ENCODE measurements around the gene JAZF1.

The JAZF1 gene

DNA sequence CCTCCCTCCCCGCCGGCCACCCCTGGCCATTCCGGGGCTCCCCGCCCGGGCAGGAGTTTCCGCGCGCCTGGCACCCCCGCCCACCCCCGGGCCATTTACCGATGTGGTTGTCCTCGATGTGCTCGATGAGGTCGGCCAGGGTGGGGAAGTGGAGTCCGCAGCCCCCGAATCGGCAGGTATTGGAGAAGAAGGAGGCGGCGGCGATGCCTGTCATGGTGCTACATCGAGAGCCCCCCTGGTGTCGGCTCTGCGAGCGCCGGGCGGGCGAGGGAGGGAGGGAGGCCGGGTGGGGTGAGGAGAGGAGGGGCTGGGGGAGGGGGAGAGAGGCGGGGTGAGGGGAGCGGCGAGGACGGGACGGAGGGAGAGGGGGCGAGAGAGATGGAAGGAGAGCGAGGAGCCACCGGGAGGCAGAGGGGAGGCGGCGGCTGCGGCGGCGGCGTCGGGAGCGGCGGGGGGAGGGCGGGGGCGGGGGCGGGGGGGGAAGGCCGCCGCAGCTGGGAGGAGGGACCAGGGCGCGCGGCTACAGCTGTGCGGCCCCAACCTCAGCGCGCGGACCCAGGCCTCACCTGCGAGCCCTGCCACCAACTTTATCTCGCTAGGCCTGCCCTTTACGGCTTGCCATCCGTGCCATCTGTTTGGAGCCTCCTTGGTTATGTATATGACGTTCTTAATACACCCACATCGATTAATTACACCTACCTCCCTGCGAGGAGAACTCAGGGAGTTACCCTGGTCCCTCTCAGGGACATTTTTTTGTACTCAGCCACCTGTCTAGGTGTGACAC is at the start of gene JAZF1:
Gene JAZF1, minus strand, starts transcription at position 432 of the 784 bp plus-strand sequence.
- DNase-seq (ENCODE audit: low read depth in 2 of 2, low spot score in 1 of 2), result peak in 1 of 2 donors; percentile 19

DNA sequence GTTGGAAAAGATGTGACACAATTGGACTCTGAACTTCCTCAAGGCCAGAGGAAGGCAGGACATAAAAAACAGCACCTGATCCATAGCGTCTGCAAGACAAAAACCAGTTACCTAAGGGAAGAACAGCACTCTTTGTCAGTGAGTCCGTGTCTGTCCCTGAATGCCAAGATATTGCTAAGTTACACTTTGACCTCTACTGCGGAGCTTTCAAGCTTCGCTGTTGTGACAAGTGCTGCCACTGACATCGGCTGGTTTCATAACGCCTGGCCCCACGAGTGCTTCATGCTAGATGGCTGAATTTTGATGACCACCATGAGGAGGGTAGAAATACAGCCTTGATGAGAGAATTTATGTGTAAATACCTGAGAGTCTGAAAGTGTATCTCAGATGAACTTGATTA is 49.7 kb upstream of the JAZF1 start:
- DNase-seq (ENCODE audit: low read depth in 2 of 2, low spot score in 1 of 2), result no peak

DNA sequence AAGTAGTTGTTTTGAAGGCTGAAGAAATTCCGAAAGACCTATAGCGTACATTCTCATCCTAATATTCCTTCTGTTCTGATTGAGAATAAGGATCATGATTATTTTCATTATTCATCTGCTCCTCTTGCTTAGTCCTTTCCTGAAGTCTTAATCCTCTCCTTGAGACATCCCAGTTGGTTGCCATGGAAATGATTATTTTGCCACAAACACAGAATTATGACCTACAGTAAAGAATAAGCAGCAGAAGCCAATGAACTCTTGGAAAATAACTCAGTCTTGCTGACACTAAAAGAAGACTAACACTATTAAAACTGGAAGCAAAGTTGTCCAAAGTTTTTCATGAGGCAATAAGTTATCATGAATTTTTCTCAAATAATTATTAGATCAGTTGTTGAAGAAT is 47.8 kb upstream of the JAZF1 start:
- DNase-seq (ENCODE audit: low read depth in 2 of 2, low spot score in 1 of 2), result no peak

DNA sequence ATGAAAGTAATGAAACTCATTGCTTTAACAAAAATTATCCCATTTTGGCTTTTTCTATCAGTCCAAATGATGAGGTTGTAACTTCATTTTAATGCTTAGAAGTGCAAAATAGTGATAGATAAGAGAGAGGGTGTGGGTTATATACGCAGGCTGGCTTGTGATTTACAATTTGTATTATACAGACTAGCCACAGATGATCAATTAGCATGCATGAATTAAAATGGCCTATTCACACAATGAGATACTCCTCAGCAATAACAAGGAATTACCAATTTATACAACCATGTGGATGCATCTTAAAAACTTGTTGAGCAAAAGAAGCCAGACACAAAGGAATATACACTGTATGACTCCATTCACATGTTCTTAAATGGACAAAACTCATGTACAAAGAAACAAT is 45.4 kb upstream of the JAZF1 start:
- no peak for DNase-seq (ENCODE audit: low read depth in 2 of 2, low spot score in 1 of 2)

DNA sequence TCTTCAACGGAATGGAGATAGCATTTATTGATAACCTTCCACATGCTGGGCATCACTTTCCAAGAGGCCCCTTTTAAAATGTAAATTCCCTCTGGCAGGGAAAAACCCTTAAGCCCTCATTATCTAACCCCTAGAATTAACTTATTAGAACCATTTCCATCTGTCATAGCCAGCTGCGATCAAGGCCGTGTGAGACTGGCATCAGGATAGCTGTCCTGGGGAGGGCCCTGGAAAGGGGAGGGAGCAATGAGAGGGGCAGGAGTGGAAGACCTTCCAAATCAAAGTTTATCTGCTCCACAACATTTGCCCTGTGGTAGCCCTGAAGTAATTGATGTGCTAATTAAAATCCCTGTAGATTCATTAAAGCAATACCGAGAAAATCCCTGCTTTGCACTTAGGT is 45.0 kb upstream of the JAZF1 start:
- DNase-seq (ENCODE audit: low read depth in 2 of 2, low spot score in 1 of 2), result no peak

DNA sequence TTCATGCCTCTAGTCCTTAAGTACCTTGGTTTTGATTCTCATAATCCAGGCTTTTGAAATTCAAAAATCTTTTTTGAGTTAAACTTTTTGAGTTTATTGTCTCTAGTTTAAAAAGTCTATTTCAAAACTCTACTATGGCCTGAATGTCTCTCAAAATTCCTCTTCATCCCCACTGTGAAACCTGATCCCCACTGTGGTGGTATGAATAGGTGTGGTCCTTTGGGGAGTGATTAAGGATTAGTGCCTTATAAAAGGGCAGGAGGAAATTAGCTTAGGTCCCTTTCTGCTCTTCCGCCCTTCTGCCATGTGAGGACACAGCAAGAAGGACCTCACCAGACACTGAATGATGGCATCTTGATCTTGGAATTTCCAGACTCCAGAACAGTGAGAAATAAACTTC is 44.1 kb upstream of the JAZF1 start:
- DNase-seq (ENCODE audit: low read depth in 2 of 2, low spot score in 1 of 2), result no peak

DNA sequence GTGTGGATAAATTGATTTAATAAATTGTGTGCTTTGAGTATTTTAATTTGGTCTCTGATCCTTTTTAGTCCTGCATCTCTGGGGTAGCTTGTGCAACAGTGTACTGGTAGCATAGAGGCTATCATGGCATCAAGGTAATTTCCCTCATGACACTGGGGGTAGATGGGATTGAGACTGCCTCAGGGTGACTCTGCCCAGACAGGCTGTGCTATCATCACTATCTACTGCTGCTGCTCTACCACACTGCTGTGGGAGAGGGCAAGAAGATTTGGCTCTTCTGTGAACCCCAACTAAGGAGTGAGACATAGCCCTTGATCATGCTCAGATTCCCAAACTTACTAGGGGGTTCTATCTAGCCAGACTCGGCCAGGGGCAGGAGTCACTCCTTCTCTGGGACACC is 43.6 kb upstream of the JAZF1 start:
- DNase-seq (ENCODE audit: low read depth in 2 of 2, low spot score in 1 of 2), result no peak

DNA sequence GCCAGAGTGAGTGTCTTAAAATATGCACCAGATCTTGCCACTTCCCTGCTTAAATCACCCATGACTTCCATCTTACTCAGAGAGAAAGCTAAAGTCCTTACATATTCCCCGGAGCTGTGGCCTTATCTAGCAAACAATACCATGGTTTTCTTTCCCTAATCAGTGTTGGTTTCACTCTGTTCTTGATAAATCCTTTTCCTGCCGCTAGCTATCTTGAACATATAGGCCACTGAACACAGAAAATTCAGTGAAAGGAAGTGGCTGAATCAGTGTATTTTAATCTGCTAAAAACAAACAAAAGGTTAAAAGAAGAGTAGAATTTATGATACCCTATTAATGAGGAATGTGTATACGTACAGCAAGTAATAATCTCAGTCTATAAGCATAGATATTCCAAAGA is 42.0 kb upstream of the JAZF1 start:
- no peak for DNase-seq (ENCODE audit: low read depth in 2 of 2, low spot score in 1 of 2)

DNA sequence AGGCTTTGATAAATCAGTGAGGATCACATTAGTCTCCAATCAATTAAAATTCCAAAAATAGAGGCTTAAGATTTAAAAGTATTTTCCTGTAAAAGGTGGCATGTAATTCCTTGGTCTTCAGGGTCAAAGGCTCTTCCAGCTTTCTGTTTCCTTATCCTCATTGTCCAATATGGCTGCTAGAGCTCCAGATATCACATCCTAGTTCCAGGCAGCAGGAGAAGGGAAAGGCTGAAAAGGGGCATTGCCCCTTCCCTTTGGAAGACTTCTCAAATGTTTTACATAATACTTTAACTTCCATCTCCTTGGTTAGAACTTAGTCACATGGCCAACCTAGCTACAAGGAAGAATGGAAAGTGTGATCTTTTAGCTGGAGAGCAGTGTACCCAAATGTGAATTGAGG is 39.2 kb upstream of the JAZF1 start:
- DNase-seq (ENCODE audit: low read depth in 2 of 2, low spot score in 1 of 2), result no peak

DNA sequence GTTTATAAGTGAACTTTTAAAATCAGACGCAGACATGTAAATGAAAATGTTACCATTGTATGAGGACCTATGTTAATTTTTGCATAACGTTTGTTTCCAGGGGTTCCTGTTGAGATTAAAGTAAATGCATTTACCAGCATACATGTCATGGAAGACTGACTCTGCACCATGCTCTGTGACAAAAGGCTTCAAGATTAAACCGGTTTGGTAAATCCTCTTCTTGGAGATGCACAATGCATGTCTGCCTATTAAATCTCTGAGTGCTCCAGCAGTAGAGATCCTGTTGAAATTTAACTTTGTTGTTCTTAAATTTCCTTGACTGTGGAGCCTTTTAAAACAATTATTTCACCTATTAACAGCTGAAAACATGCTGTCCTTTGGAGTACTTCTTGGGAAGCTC is 36.5 kb upstream of the JAZF1 start:
- DNase-seq (ENCODE audit: low read depth in 2 of 2, low spot score in 1 of 2), result no peak

DNA sequence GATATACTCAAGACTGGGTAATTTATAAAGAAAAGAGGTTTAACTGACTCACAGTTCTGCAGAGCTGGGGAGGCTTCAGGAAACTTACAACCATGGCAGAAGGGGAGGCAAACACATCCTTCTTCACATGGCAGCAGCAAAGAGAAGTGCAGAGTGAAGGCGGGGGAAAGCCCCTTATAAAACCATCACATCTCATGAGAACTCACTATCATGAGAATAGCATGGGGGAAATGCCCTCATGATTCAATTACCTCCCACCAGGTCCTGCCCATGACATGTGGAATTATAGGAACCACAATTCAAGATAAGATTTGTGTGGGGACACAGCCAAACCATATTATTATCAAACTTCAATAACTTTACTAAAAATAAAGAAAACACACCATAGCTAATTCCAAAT is 30.4 kb upstream of the JAZF1 start:
- DNase-seq (ENCODE audit: low read depth in 2 of 2, low spot score in 1 of 2), result no peak

DNA sequence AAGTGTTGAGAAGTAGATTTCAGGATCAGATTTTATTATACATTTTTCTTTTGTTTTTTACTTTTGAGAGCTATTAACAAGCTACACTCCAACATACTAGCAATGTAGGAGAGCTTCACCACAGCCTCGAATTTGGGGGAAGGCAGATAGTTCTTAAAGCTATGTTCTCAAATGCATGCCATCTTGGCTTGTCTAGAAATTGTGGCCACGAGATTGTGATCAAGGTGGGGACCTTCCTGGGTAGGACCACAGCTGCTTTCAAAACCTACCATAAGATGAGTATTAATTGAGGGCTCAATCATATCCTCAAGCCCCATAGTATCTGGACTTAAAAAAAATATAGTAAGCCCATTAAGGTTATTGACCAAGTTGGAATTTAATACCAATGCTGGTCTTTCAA is 27.9 kb upstream of the JAZF1 start:
- no peak for DNase-seq (ENCODE audit: low read depth in 2 of 2, low spot score in 1 of 2)

DNA sequence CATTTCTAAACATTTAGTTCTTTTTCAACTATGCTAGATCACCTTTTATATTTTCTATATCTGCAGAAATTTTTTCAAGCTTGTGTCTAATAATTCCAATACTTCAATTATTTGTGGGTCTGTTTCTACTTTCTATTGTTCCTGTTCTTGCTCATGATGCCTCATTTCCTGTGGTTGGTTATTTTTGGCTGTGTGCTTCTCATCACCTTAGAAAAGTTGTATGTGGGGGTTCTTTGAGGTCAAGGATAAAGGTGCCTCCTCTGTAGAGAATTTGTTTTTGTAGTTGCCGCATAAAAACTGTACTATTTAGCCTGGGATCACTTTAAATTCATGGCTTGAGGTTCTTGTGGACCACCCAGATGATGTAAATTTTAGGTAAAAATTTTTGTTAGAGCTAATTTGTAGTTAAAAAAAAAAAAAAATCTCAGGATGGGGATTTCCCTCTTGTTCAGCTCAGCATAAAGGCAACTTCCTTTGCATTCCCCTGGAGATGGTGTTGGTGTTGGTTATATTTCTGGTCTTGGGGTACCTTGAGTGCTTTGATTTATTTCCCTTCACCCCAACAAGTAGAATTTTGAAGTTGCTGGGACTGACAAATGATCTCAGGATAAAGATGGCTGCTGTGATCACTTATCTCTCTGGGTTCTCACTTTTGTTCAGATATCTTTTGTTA is 27.0 kb upstream of the JAZF1 start:
- DNase-seq (ENCODE audit: low read depth in 2 of 2, low spot score in 1 of 2), result no peak

DNA sequence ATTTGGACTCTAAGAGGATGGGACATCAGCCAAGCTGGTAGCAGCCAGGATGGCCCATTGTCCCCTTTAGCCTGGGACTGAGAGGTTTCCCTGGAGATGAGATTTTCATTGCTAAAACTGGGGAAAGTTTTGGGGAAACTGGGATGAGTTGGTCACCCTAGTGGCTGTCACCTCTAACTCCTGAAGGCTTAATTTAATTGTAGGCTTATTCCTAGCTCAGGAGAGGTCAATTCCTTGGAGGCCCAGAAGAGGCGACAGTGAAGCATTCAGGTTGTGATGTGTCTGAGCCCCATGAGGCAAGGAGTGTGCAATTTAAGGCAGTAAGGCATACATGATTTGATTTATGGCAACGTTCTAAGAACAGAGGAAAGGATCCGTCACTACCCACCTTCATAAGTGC is 24.9 kb upstream of the JAZF1 start:
- no peak for DNase-seq (ENCODE audit: low read depth in 2 of 2, low spot score in 1 of 2)

DNA sequence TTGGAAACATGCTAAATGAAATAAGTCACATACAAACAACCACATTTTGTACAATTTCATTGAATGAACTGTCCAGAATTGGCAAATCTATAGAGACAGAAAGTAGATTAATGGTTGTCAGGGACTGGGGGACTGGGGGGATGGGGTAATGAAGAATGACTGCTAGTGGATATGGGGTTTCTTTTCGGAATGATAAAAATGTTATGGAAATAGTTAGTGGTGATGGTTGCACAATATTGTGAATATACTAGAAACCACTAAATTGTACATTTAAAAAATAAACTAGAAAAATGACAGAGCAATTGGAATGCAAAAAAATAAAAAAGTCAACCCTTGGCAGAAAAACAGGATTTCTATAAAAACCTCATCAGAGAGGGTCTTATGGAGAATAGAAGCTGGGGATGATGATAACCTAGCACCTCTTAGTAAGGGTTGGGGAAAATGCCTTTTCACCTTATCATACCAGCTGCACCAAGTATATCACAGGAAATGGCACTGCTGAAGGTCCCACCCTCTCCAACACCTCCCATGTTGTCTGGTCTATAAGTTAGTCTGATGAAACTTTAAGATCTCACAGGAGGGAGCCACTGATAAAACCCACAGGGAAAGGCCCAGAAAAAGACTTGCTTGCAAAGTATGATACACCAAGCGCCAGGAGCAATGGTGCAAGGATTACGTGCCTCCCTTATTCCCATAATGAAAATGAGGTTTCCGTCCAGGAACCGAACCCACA is 23.1 kb upstream of the JAZF1 start:
- no peak for DNase-seq (ENCODE audit: low read depth in 2 of 2, low spot score in 1 of 2)

DNA sequence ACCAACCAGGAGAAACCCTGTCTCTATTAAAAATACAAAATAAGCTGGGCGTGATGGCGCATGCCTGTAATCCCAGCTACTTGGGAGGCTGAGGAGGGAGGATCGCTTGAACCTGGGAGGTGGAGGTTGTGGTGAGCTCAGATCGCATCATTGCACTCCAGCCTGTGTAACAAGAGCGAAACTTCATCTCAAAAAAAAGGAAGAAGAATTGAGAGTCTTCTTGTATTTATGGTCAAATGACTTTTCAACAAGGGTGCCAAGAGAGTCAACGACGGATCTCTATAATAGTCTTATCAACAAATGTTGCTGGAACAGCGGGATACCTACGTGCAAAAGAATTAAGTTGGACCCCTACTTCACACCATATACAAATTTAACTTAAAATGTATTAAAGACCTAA is 21.6 kb upstream of the JAZF1 start:
- no peak for DNase-seq (ENCODE audit: low read depth in 2 of 2, low spot score in 1 of 2)

DNA sequence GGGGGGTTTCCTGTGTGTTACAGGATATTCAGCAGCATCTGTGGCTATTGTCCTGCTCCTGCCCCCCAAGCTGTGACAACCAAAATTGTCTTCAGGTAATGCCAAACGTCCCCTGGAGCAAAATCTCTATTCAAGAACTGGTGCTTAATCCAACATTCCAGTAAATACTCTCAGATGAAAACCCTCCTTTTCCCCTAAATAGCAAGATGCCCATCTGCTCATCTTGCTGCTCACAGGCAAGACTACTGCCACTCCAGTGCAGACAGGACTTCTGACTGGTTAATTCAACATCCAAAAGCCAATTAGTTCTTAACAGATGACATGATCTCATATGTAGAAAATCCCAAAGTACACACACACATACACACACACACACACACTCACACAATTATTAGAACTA is 20.5 kb upstream of the JAZF1 start:
- DNase-seq (ENCODE audit: low read depth in 2 of 2, low spot score in 1 of 2), result no peak

DNA sequence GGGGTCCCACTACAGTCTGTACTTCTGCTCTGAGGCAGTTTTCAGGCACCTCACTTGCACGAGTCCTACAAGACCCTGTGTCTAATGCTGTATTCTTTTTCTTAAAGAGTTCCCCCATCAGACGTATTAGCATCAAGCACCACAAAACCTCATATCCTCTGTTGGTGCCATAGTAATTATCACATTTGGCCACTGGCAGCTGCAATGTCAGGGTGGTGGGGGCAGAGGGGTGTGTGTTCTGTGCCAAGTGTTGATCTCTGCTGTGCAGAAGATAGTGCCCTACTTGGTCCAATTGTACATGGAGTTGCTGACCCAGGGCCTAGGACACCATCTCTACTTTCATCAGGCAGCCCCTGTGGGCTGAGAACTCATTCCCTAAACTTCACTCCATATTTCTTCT is 20.0 kb upstream of the JAZF1 start:
- no peak for DNase-seq (ENCODE audit: low read depth in 2 of 2, low spot score in 1 of 2)

DNA sequence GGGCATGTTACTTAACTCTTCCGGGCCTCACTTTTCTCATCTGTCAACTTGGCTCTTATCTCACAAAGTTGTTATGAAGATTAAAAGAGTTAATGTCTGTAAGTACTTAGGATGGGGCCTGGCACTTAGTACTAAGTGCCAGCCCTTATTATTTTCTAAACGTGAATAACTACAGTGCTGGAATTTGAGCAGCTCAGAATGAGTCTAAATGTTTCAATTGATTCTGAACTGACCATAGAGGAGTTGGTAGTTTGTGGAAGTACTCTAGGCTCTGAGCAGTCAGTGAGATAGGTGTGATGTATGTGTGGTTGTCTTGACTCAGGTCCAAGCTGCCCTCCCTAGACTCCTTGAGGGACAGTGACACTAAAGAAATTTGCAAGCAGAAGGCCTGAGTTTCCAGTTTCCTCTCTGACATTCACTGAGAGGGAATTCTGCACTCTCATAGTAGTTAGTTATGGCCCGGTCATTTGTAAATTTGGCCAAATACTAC is 18.5 kb upstream of the JAZF1 start:
- DNase-seq (ENCODE audit: low read depth in 2 of 2, low spot score in 1 of 2), result no peak

DNA sequence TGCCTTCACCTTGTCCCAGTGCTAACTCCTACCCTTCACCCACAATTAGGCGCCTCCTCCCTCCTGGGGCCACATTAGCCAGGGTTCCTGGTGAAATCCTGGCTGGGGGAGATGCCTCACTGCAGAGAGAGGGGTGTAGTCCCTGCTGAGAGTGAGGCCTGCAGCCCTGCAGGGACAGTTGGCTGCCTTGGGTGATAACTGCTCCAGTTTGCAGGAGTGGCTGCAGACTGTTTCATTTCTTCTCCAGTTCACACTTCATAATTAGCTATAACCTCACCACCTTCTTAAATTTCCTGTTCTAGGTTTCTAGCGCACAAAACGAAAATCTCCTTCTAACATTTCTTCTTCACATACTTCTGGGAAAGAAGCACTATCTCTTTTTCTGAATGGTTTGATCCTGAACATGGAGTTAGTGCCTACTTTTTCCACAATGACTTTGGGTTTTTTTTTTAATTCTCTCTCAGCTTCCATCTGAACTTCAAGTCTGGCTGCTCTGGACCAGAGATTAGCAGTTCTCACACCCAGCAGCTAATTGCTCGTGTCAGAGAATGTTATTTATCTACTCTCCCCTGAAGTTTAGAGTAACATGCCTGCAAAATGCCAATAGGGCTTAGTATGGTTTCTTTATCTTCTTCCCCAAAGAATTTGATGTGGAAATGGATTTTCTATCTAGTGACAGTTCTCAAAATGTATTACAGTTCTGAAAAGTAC is 15.5 kb upstream of the JAZF1 start:
- no peak for DNase-seq (ENCODE audit: low read depth in 2 of 2, low spot score in 1 of 2)

DNA sequence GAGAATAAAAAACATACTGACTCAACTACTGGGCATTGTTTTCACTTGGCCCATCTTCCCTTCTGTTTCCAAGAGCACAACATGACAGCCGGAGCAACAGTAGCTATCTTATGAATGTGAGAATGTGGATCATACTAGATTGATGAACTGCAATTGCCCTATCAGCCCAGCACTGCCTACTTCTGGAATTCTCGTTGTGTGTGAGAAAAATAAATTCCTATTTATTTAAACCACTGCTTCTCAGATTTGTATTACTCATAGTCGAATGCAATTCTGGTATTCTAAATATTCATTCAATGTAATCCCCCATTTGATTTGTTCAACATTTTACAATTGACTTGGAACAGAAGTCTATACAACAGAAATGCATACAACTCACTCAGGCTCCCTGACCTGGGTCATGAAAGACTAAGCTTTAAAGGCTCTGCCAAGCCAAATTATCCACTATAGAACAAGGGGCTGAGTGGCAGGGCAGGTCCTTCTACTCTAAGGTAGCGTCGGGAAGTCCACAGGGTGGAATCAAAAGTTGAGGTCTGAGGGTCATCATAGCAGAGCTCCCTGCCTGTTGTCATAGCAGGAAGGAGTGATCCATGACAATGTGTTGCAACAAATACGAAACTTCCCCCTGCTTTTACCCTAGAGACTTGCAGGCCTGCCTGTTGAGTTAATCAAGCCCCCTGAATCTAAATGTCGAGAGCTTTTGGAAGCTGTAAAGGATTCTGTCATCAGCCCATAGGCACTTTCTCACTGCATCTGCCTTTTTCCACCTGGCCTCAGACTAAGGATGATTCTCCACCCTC is 12.4 kb upstream of the JAZF1 start:
- DNase-seq (ENCODE audit: low read depth in 2 of 2, low spot score in 1 of 2), result no peak
